ENCODE measurements around the gene LIX1L. TPM values are rescaled to one million over a fixed set of nuclear protein-coding genes. Genes with fewer than 3 reads are reported as not detected.

The LIX1L gene
- total and polyA plus RNA-seq, 2 of the 4 experiments (the other 2 are of a cell fraction): 14.7 to 28.8 TPM

GRCh38 chr1:145992502-145992936, 34.7 kb upstream of the LIX1L start:
- peaks cover 22 to 35% of the 10 kb centered on the region in 2 experiments for H3K79me1 ChIP-seq (ENCODE audit: low read depth in 1 of 2, low read length in 2 of 2)
- CTCF ChIA-PET: interaction anchor here (1.0 to 1.5 kb wide), 2 partner anchors 8 to 13 kb away, joined by 3 to 5 read pairs; no protein-coding TSS in a partner anchor
- H3K56ac ChIP-seq (ENCODE audit: extremely low read depth, insufficient read depth, low read length): no peak overlapping the region
- ATAC-seq (ENCODE audit: low read depth) (no peak), DNase-seq (no peak)
- peaks cover 9% of the 10 kb centered on the region for H3K9me1 ChIP-seq (ENCODE audit: insufficient read depth, low read length)
- intact Hi-C loops (cut with micrococcal nuclease) (no loop called here), dilution Hi-C loops (cut with HindIII; ENCODE audit: low sequenced_read_pairs, unreplicated experiment) (no loop called here), in situ Hi-C loops (cut with MboI; ENCODE audit: low sequenced_read_pairs) (no loop called here)
- H3K9ac ChIP-seq (ENCODE audit: low read depth, low read length): no peak overlapping the region
- no peak overlapping the region for H2BK20ac ChIP-seq (ENCODE audit: low read depth, low read length)
- no peak overlapping the region for H3K23ac ChIP-seq (ENCODE audit: low read depth, low read length)
- H2AK5ac ChIP-seq (ENCODE audit: low read depth, low read length): no peak overlapping the region
- no peak overlapping the region for H3K4me3 ChIP-seq (ENCODE audit: insufficient read depth, low read depth, low read length)
- H4K91ac ChIP-seq (ENCODE audit: insufficient read depth, low read depth, low read length): no peak overlapping the region
- peaks cover 8% of the 10 kb centered on the region for H3K4me1 ChIP-seq (ENCODE audit: control insufficient read depth, insufficient read depth, low read length)
- no peak overlapping the region for H2BK5ac ChIP-seq (ENCODE audit: low read depth, low read length, poor library complexity, severe bottlenecking)
- BruUV-seq (replicated peaks): no TSS peak
- H2AK9ac ChIP-seq (replicated peaks; ENCODE audit: low read depth, low read length, poor library complexity): no peak overlapping the region
- H4K8ac ChIP-seq (ENCODE audit: low read depth in 2 of 2, low read length in 2 of 2): no peak overlapping the region
- no peak overlapping the region for H2BK120ac ChIP-seq (ENCODE audit: low read depth, low read length)
- H2BK15ac ChIP-seq (ENCODE audit: low read depth, low read length): no peak overlapping the region
- H3K4me2 ChIP-seq (ENCODE audit: low read depth, low read length): no peak overlapping the region
- H3K4ac ChIP-seq (ENCODE audit: low read depth, low read length): no peak overlapping the region
- no peak overlapping the region for H3K14ac ChIP-seq (replicated peaks; ENCODE audit: low read depth, low read length)
- H3K36me3 ChIP-seq (ENCODE audit: control insufficient read depth, insufficient read depth, low read length): peaks cover 13% of the 10 kb centered on the region
- H4K20me1 ChIP-seq (ENCODE audit: insufficient read depth, low read length): peaks cover 12% of the 10 kb centered on the region; the same call in 1 of the 2 replicates
- H3K27ac ChIP-seq (ENCODE audit: insufficient read depth, low read length): no peak overlapping the region
- POLR2A ChIA-PET (ENCODE audit: unreplicated experiment): no interaction called here
- no peak overlapping the region for H2AFZ ChIP-seq (replicated peaks; ENCODE audit: low read length, poor library complexity)
- no peak overlapping the region for H4K5ac ChIP-seq (ENCODE audit: low read depth, low read length)
- no peak overlapping the region for H3K18ac ChIP-seq (ENCODE audit: low read depth, low read length)
- no CpG with 5 or more reads among the region's 1 CpG for WGBS, 2 experiments (ENCODE audit: extremely low coverage in 2 of 2, insufficient read length in 1 of 2)
- no peaks in the 10 kb centered on the region for H3K27me3 ChIP-seq (ENCODE audit: control insufficient read depth, insufficient read depth, low read length)
- H3K9me3 ChIP-seq (ENCODE audit: control insufficient read depth, insufficient read depth, low read length): no peaks in the 10 kb centered on the region
- TF ChIP-seq BHLHE40 (IDR thresholded peaks at IDR 0.05; ENCODE audit: low read depth, low read length): no peak
- no peak for TF ChIP-seq MXI1 (IDR thresholded peaks at IDR 0.05; ENCODE audit: borderline replicate concordance, low read depth, low read length)
- TF ChIP-seq RAD21 (IDR thresholded peaks at IDR 0.05; ENCODE audit: low read length): no peak
- TF ChIP-seq, protein P1, sequence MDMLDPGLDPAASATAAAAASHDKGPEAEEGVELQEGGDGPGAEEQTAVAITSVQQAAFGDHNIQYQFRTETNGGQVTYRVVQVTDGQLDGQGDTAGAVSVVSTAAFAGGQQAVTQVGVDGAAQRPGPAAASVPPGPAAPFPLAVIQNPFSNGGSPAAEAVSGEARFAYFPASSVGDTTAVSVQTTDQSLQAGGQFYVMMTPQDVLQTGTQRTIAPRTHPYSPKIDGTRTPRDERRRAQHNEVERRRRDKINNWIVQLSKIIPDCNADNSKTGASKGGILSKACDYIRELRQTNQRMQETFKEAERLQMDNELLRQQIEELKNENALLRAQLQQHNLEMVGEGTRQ (IDR thresholded peaks at IDR 0.05; ENCODE audit: low read depth, low read length): no peak
- no peak for TF ChIP-seq MAFK (IDR thresholded peaks at IDR 0.05; ENCODE audit: low read depth, low read length)
- TF ChIP-seq CHD1 (IDR thresholded peaks at IDR 0.05; ENCODE audit: low read depth, low read length): no peak
- TF ChIP-seq NFE2L2 (IDR thresholded peaks at IDR 0.05; ENCODE audit: low read depth, low read length): no peak
- no peak for TF ChIP-seq FOS (IDR thresholded peaks at IDR 0.05; ENCODE audit: low read depth, low read length)
- TF ChIP-seq, protein P2, sequence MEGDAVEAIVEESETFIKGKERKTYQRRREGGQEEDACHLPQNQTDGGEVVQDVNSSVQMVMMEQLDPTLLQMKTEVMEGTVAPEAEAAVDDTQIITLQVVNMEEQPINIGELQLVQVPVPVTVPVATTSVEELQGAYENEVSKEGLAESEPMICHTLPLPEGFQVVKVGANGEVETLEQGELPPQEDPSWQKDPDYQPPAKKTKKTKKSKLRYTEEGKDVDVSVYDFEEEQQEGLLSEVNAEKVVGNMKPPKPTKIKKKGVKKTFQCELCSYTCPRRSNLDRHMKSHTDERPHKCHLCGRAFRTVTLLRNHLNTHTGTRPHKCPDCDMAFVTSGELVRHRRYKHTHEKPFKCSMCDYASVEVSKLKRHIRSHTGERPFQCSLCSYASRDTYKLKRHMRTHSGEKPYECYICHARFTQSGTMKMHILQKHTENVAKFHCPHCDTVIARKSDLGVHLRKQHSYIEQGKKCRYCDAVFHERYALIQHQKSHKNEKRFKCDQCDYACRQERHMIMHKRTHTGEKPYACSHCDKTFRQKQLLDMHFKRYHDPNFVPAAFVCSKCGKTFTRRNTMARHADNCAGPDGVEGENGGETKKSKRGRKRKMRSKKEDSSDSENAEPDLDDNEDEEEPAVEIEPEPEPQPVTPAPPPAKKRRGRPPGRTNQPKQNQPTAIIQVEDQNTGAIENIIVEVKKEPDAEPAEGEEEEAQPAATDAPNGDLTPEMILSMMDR (conservative IDR thresholded peaks at IDR 0.05; ENCODE audit: low read depth, low read length): no peak
- TF ChIP-seq MAZ (IDR thresholded peaks at IDR 0.05; ENCODE audit: borderline replicate concordance, low read depth, low read length): no peak
- TF ChIP-seq, protein P3, sequence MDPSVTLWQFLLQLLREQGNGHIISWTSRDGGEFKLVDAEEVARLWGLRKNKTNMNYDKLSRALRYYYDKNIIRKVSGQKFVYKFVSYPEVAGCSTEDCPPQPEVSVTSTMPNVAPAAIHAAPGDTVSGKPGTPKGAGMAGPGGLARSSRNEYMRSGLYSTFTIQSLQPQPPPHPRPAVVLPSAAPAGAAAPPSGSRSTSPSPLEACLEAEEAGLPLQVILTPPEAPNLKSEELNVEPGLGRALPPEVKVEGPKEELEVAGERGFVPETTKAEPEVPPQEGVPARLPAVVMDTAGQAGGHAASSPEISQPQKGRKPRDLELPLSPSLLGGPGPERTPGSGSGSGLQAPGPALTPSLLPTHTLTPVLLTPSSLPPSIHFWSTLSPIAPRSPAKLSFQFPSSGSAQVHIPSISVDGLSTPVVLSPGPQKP (IDR thresholded peaks at IDR 0.05; ENCODE audit: borderline replicate concordance, low read depth, low read length): no peak

Data from IMR-90 (cell line).